Measurements from ENCODE around the gene SDR42E1. TPM values are rescaled to one million over a fixed set of nuclear protein-coding genes. Genes with fewer than 3 reads are reported as not detected.

The SDR42E1 gene
- total and polyA plus RNA-seq, 2 of the 4 experiments (the other 2 are of a cell fraction), result 0.44 to 0.72 TPM

DNA sequence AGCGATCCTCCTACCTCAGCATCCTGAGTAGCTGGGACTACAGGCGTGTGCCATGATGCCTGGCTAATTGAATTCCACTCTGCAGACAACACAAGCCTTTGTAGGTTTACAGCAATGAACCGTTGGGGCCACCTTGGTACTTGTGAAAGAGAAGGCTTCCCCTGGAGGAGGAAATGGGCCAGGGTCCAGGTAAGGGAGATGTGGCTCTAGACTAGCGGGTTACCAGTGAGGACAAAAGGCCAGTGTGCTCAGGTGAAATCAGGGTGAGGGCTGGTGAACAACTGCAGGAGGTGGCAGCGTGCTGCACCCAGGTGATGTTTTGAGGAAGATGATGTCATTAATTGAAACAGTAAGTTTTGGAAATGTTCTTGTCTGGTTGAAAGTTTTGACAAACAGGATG is 6.7 kb downstream of the SDR42E1 start:
- no peak overlapping the region for H3K27ac ChIP-seq (ENCODE audit: insufficient read depth, low read length)
- H2BK120ac ChIP-seq (ENCODE audit: low read depth, low read length), result no peak overlapping the region
- H4K91ac ChIP-seq (ENCODE audit: insufficient read depth, low read depth, low read length), result no peak overlapping the region
- H2AK5ac ChIP-seq (ENCODE audit: low read depth, low read length), result no peak overlapping the region
- TF ChIP-seq RAD21 (IDR thresholded peaks at IDR 0.05; ENCODE audit: low read length) (no peak), NFE2L2 (IDR thresholded peaks at IDR 0.05; ENCODE audit: low read depth, low read length) (no peak), MXI1 (IDR thresholded peaks at IDR 0.05; ENCODE audit: borderline replicate concordance, low read depth, low read length) (no peak), SMC3 (IDR thresholded peaks at IDR 0.05; ENCODE audit: low read depth, low read length) (no peak), RFX5 (IDR thresholded peaks at IDR 0.05; ENCODE audit: low read depth, low read length) (no peak), FOS (IDR thresholded peaks at IDR 0.05; ENCODE audit: low read depth, low read length) (no peak), CHD1 (IDR thresholded peaks at IDR 0.05; ENCODE audit: low read depth, low read length) (no peak), CEBPB (IDR thresholded peaks at IDR 0.05; ENCODE audit: low read depth, low read length) (no peak), RCOR1 (IDR thresholded peaks at IDR 0.05; ENCODE audit: insufficient replicate concordance, low read length) (no peak)
- TF ChIP-seq, protein P1, sequence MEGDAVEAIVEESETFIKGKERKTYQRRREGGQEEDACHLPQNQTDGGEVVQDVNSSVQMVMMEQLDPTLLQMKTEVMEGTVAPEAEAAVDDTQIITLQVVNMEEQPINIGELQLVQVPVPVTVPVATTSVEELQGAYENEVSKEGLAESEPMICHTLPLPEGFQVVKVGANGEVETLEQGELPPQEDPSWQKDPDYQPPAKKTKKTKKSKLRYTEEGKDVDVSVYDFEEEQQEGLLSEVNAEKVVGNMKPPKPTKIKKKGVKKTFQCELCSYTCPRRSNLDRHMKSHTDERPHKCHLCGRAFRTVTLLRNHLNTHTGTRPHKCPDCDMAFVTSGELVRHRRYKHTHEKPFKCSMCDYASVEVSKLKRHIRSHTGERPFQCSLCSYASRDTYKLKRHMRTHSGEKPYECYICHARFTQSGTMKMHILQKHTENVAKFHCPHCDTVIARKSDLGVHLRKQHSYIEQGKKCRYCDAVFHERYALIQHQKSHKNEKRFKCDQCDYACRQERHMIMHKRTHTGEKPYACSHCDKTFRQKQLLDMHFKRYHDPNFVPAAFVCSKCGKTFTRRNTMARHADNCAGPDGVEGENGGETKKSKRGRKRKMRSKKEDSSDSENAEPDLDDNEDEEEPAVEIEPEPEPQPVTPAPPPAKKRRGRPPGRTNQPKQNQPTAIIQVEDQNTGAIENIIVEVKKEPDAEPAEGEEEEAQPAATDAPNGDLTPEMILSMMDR (conservative IDR thresholded peaks at IDR 0.05; ENCODE audit: low read depth, low read length), result no peak
- TF ChIP-seq, protein P2, sequence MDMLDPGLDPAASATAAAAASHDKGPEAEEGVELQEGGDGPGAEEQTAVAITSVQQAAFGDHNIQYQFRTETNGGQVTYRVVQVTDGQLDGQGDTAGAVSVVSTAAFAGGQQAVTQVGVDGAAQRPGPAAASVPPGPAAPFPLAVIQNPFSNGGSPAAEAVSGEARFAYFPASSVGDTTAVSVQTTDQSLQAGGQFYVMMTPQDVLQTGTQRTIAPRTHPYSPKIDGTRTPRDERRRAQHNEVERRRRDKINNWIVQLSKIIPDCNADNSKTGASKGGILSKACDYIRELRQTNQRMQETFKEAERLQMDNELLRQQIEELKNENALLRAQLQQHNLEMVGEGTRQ (IDR thresholded peaks at IDR 0.05; ENCODE audit: low read depth, low read length), result no peak
- H3K4me1 ChIP-seq (ENCODE audit: control insufficient read depth, insufficient read depth, low read length), result no peaks in the 10 kb centered on the region
- BruUV-seq (replicated peaks), result no TSS peak
- H2BK15ac ChIP-seq (ENCODE audit: low read depth, low read length), result no peak overlapping the region
- no peak overlapping the region for H4K5ac ChIP-seq (ENCODE audit: low read depth, low read length)
- WGBS, 2 experiments (ENCODE audit: extremely low coverage in 2 of 2, insufficient read length in 1 of 2), result 40% methylated on average over 1 of the region's 5 CpGs; no CpG with 5 or more reads in 1 of the 2 experiments
- H3K23ac ChIP-seq (ENCODE audit: low read depth, low read length), result no peak overlapping the region
- dilution Hi-C loops (cut with HindIII; ENCODE audit: low sequenced_read_pairs, unreplicated experiment), result no loop called here
- no peak for ATAC-seq (ENCODE audit: low read depth)
- no peaks in the 10 kb centered on the region for H4K20me1 ChIP-seq (ENCODE audit: insufficient read depth, low read length)
- H3K36me3 ChIP-seq (ENCODE audit: control insufficient read depth, insufficient read depth, low read length), result peaks cover 1% of the 10 kb centered on the region; the same call in 1 of the 2 replicates
- no peaks in the 10 kb centered on the region; the same call in none of the 2 replicates for H3K27me3 ChIP-seq (ENCODE audit: control insufficient read depth, insufficient read depth, low read length)
- H2BK5ac ChIP-seq (ENCODE audit: low read depth, low read length, poor library complexity, severe bottlenecking), result no peak overlapping the region
- no peak overlapping the region for H2BK20ac ChIP-seq (ENCODE audit: low read depth, low read length)
- ChIA-PET CTCF (no interaction called here), POLR2A (ENCODE audit: unreplicated experiment) (no interaction called here)
- no peaks in the 10 kb centered on the region for H3K9me1 ChIP-seq (ENCODE audit: insufficient read depth, low read length)
- H3K4me3 ChIP-seq (ENCODE audit: insufficient read depth, low read depth, low read length), result no peak overlapping the region
- no peak overlapping the region for H2AK9ac ChIP-seq (replicated peaks; ENCODE audit: low read depth, low read length, poor library complexity)
- H2AFZ ChIP-seq (replicated peaks; ENCODE audit: low read length, poor library complexity), result no peak overlapping the region
- no peak overlapping the region for H3K4me2 ChIP-seq (ENCODE audit: low read depth, low read length)
- H3K4ac ChIP-seq (ENCODE audit: low read depth, low read length), result no peak overlapping the region
- no peaks in the 10 kb centered on the region for H3K79me1 ChIP-seq (ENCODE audit: low read depth in 1 of 2, low read length in 2 of 2)
- no peak overlapping the region for H3K14ac ChIP-seq (replicated peaks; ENCODE audit: low read depth, low read length)
- no peak overlapping the region for H3K56ac ChIP-seq (ENCODE audit: extremely low read depth, insufficient read depth, low read length)
- intact Hi-C loops (cut with micrococcal nuclease), result no loop called here
- in situ Hi-C loops (cut with MboI; ENCODE audit: low sequenced_read_pairs), result no loop called here
- DNase-seq, result no peak
- no peak overlapping the region for H3K9ac ChIP-seq (ENCODE audit: low read depth, low read length)
- H3K18ac ChIP-seq (ENCODE audit: low read depth, low read length), result no peak overlapping the region
- H3K9me3 ChIP-seq (ENCODE audit: control insufficient read depth, insufficient read depth, low read length), result peaks cover 7% of the 10 kb centered on the region
- no peak overlapping the region for H4K8ac ChIP-seq (ENCODE audit: low read depth in 2 of 2, low read length in 2 of 2)
